Adrenal gland (tissue), 12 donors: ENCODE data around the gene TBCK. TPM values are rescaled to one million over a fixed set of nuclear protein-coding genes. Genes with fewer than 3 reads are reported as not detected.

ENCODE experiments used
- DNase-seq, 7 donors: peaks; one replicate each; pipeline ENCODE4 v3.0.0-alpha.2; 2019 to 2020
- H3K27ac ChIP-seq, 5 donors: fragments of 200-600 bp; sonication (generic) in 4 of 5; 1 replicate in 3 of 5; 2 replicates in 2 of 5; pipeline versions ENCODE4 v1.5.1 to v1.8.0; 2016 to 2020; ENCODE audit warnings: mild to moderate bottlenecking in 1 of 5
- H3K27me3 ChIP-seq: fragments of 200-600 bp; 2 replicates; pipeline ENCODE4 v1.8.0; 2021
- H3K36me3 ChIP-seq, 2 donors: fragments of 200-600 bp; replicated peaks in 1 of 2; 1 replicate in 1 of 2; 2 replicates in 1 of 2; pipeline versions ENCODE4 v1.5.1 to v1.8.0; 2018 to 2022
- H3K4me1 ChIP-seq, 2 donors: fragments of 200-600 bp; replicated peaks in 1 of 2; 1 replicate in 1 of 2; 2 replicates in 1 of 2; pipeline versions ENCODE4 v1.5.1 to v1.8.0; 2018 to 2021
- H3K4me3 ChIP-seq, 4 donors: fragments of 200-600 bp; sonication (generic) in 3 of 4; one replicate each; pipeline ENCODE4 v1.5.1; 2016 to 2018
- H3K9me3 ChIP-seq, 3 donors: fragments of 200-600 bp; sonication (generic) in 1 of 3; replicated peaks in 1 of 3; 1 replicate in 2 of 3; 2 replicates in 1 of 3; pipeline versions ENCODE4 v1.5.1 to v1.8.0; 2016 to 2021
- CTCF ChIP-seq, 6 experiments: fragments of 450-650 bp in 4 of 6; fragments of 200-600 bp in 2 of 6; sonication (generic) in 1 of 6; IDR thresholded peaks; 1 replicate in 5 of 6; 2 replicates in 1 of 6; pipeline versions ENCODE4 v1.5.1 to v1.8.0; 2016 to 2021; ENCODE audit warnings: antibody characterized with exemption in 6 of 6, mild to moderate bottlenecking in 2 of 6, moderate library complexity in 1 of 6
- POLR2A ChIP-seq, 2 donors: fragments of 450-650 bp; IDR thresholded peaks; one replicate each; pipeline ENCODE4 v1.6.1; 2017; ENCODE audit warnings: antibody characterized with exemption in 2 of 2, mild to moderate bottlenecking in 2 of 2, moderate library complexity in 1 of 2
- WGBS, 4 donors: extraction: QIAGEN DNeasy Blood & Tissue Kit in 2 of 4; methylation state at CpG; one replicate each; pipeline versions ENCODE4 v1.1.5 to v1.1.7; 2013 to 2017; 5-methylcytosine and 5-hydroxymethylcytosine counted together
- intact Hi-C, 2 donors: fragments of 100-400 bp; cut with DNase I; formaldehyde crosslinking; loops; one replicate each; pipeline versions ENCODE4 v1.14.1 to v1.15.0; 2022 to 2023
- polyA plus RNA-seq, 3 donors: library from polyadenylated mRNA; stranded (reverse); fragments of 200-250 nt in 2 of 3; fragments of 350-450 nt in 1 of 3; fragmentation: Illumina TruSeq in 1 of 3; extraction: RNeasy Lipid Tissue Mini Kit (QIAGEN cat#74804) in 1 of 3; gene quantifications; one replicate each; pipeline ENCODE4 v1.2.3, GENCODE V29; 2013 to 2014
- total RNA-seq, 9 donors: library from RNA; depleted of rRNA in 4 of 9; stranded (reverse); fragments of >200 nt in 4 of 9; fragments of 120-200 nt in 1 of 9; fragmentation: NEBNext Ultra II Directional in 1 of 9; extraction: Animal tissue kit (Norgen Biotek cat#: 25700) in 1 of 9; gene quantifications; one replicate each; pipeline versions ENCODE4 v1.1.0 to v1.2.4, GENCODE V29; 2013 to 2023
- donor health status: healthy with polysubstance abuse.
- donor health status: Bipolar disorder and iron deficiency.
- donor health status: DM: yes; HTN: yes; CAD: no.
- donor health status: DM: no; HTN: no; CAD: no.
- donor health status: DM: no; HTN: no; CAD: no.
- donor health status: DM: yes; HTN: yes; CAD: no.

The TBCK gene
- total and polyA plus RNA-seq, 12 donors = 12.6 to 76.3 (median 39.8) TPM

GRCh38 chr4:106032851-106033286 is 283.1 kb downstream of the TBCK start:
- no peak overlapping the region for H3K4me3 ChIP-seq
- TF ChIP-seq POLR2A (IDR thresholded peaks at IDR 0.05) (no peak), CTCF (IDR thresholded peaks at IDR 0.05) (no peak)
- no peaks in the 10 kb centered on the region for H3K27me3 ChIP-seq
- H3K36me3 ChIP-seq = no peaks in the 10 kb centered on the region
- no peaks in the 10 kb centered on the region for H3K9me3 ChIP-seq
- no peak overlapping the region for H3K27ac ChIP-seq
- DNase-seq = no peak
- intact Hi-C loops = no loop called here
- 55 to 85% (median 71%) methylated on average over 1 of the region's 1 CpG for WGBS, 4 donors
- peaks cover 0 to 12% of the 10 kb centered on the region in 2 donors for H3K4me1 ChIP-seq

- H3K9me3 ChIP-seq = no peaks in the 10 kb centered on the region
- no peak overlapping the region for H3K27ac ChIP-seq
- 85 to 100% (median 90%) methylated on average over 2 of the region's 2 CpGs for WGBS, 4 donors
- no peaks in the 10 kb centered on the region for H3K36me3 ChIP-seq
- intact Hi-C loops = no loop called here
- H3K4me1 ChIP-seq = no peaks in the 10 kb centered on the region
- no peak for TF ChIP-seq POLR2A (IDR thresholded peaks at IDR 0.05)
- H3K4me3 ChIP-seq = no peak overlapping the region
- no peaks in the 10 kb centered on the region for H3K27me3 ChIP-seq
- no peak for DNase-seq
Observed at GRCh38 chr4:106022454-106022853, 293.6 kb downstream of the TBCK start.

- no peaks in the 10 kb centered on the region for H3K27me3 ChIP-seq
- no peak overlapping the region for H3K27ac ChIP-seq
- no peaks in the 10 kb centered on the region for H3K36me3 ChIP-seq
- H3K4me1 ChIP-seq = no peaks in the 10 kb centered on the region
- no peak overlapping the region for H3K4me3 ChIP-seq
- WGBS, 4 donors = 77 to 86% (median 78%) methylated on average over 5 of the region's 5 CpGs
- intact Hi-C loops = no loop called here
- no peaks in the 10 kb centered on the region for H3K9me3 ChIP-seq
- no peak for DNase-seq
- TF ChIP-seq CTCF (IDR thresholded peaks at IDR 0.05) = no peak
- no peak for TF ChIP-seq POLR2A (IDR thresholded peaks at IDR 0.05)
Observed at GRCh38 chr4:106021737-106022410, 294.1 kb downstream of the TBCK start.

- Histone ChIP-seq H3K27me3 (no peaks in the 10 kb centered on the region), H3K9me3 (no peaks in the 10 kb centered on the region), H3K36me3 (no peaks in the 10 kb centered on the region), H3K4me3 (no peak overlapping the region), H3K4me1 (no peaks in the 10 kb centered on the region), H3K27ac (no peak overlapping the region)
- no peak for DNase-seq
- intact Hi-C loops = no loop called here
- TF ChIP-seq POLR2A (IDR thresholded peaks at IDR 0.05) = no peak
- TF ChIP-seq CTCF (IDR thresholded peaks at IDR 0.05) = no peak
Observed at GRCh38 chr4:106019771-106020170, 296.2 kb downstream of the TBCK start.

GRCh38 chr4:106017975-106018374 is 298.0 kb downstream of the TBCK start:
- no peak overlapping the region for H3K27ac ChIP-seq
- DNase-seq = no peak
- H3K9me3 ChIP-seq = no peaks in the 10 kb centered on the region
- TF ChIP-seq POLR2A (IDR thresholded peaks at IDR 0.05) (no peak), CTCF (IDR thresholded peaks at IDR 0.05) (no peak)
- no peak overlapping the region for H3K4me3 ChIP-seq
- intact Hi-C loops = no loop called here
- no peaks in the 10 kb centered on the region for H3K4me1 ChIP-seq
- WGBS, 4 donors = 82 to 91% (median 86%) methylated on average over 5 of the region's 5 CpGs
- H3K27me3 ChIP-seq = no peaks in the 10 kb centered on the region
- H3K36me3 ChIP-seq = no peaks in the 10 kb centered on the region
